Inferior parietal cortex (tissue), 1 donor: ENCODE data around the gene HOXC6.
"Not testable (repeated sequence)": the region's sequence is repeated elsewhere in the genome, so short reads cannot be mapped to it uniquely, and the experiment has no call there.

Experiments used
- DNase-seq: peaks from one replicate; pipeline ENCODE4 v3.0.0-alpha.2; 2016; ENCODE audit errors: extremely low spot score

Gene HOXC6

DNA sequence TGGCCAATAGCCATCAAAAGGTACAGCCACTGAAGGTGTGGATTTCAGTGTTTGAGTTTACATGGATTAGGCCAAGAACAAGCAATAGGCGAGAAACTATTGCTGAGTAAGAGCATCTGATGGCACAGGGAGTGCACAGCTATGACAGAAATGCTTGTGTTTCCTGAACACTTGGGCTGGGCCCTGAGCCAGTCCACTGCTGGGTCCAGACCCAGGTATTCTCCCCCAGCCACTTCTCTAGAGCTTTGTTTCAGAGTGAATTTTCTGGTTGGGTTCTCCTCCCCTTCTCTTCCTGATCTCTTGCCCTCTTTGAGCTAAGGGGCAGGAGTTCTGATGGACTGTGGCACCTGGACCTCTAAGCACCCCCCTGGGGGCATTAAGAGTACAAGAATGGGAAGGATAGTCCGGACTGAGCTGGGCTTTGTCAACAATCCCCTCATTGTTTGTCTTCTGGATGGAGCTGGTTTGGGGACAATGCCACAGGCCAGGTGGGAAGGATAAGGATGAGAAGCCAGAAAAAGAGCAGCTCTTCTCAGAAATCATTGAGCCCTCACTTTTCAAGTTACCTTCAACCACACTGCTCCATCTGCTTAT, 13.0 kb downstream of the HOXC6 start:
- no peak for DNase-seq

DNA sequence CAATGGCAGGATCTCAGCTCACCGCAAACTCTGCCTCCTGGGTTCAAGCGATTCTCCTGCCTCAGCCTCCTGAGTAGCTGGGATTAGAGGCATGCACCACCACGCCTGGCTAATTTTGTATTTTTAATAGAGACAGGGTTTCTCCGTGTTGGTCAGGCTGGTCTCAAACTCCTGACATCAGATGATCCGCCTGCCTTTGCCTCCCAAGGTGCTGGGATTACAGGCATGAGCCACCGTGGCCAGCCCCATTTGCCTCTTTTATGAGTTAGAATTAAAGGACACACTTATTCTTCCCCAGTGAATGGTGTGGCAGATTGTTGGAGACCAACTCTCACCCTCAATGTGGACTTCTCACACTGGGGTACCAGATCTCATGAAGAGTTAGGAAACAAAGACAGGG, 13.8 kb downstream of the HOXC6 start:
- DNase-seq: not testable (repeated sequence)

DNA sequence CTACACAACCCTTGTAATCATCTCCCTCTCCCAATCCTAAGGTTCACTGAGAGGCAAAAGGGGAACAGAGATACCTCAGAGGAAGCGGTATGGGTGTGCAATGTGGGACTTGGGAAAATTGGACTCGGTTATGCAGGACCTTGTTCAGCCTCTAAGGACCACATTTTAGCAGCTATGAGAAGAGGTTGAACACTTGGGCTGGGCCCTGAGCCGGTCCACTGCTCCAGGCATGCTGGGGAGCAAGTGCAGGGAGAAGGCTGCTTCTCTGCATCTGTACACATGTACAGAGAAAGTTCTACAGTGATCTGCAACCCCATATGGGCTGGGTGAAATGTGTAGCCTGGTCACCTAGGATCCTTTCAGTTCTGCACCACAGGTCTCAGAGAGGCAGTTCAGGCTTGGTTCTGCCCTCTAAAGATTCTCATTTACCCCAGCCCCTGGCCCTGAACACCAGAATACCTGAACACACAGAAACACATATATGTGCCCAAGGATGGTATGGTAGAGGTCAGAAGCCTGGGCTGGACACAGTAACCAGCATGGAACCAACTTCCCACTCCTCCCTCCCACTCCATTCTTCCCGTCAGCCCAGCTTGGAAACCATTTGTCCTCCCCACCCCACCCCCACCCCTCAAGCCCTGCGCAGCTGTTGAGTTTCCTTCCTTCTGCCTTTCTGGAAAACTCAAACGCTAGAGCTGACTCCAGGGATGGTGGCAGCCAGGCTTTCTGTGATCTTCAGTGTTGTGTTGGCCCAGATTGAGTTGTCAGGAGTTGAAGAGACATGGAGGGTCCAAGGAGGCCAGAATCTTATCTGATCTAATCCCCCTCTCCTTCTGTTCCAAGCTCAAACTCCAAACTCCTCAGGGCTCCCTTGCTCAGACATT, 15.0 kb downstream of the HOXC6 start:
- DNase-seq: no peak

DNA sequence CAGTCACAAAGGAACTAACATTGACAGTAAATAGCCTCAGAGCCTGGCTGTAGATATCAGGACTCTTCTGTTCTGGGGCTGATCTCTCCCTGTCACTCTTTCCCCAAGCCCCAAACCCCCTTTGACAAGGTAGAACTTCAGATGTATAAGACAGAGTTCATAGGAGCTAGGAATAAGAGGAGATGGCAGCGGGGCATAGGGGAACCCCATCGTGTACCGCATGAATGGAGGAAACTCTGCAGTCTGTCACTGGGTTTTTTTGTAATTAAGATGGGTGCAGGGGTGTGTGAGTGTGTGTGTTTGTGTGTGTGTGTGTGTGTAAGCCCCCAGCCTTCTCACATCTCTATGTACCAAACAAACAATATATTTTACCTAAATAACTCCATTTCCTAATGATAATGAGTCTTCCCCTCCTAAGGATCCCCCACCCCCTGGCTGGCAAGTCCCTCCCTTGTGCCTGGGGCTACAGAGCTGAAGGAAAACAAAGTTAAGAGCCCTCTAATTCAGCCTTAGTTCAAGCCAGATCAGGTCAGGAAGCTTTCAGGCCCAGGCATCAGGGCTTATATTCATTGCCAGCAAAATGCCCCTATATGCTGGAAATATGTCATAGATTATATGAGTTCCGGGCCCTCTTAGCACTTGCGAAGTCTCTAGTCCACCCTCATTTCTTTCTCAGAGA, 16.3 kb downstream of the HOXC6 start:
- DNase-seq: no peak

DNA sequence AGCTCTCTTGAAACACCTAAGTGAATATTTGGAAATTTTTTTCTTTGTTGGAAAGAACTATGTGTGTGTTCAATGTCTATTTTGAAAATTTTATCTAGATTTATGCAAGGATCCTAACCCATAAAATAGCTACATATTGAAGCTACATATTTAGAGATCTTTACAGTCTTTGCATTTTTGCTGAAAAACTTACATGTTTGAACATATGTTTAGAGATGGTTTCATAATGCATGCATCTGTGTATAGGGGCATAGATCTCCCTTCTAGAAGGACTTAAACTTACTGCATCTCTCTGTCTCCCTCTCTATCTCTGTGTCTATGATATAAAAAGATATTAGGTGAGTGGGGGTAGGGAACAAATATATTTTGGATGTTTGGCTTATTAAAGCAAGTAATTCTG, 17.2 kb downstream of the HOXC6 start:
- no peak for DNase-seq

DNA sequence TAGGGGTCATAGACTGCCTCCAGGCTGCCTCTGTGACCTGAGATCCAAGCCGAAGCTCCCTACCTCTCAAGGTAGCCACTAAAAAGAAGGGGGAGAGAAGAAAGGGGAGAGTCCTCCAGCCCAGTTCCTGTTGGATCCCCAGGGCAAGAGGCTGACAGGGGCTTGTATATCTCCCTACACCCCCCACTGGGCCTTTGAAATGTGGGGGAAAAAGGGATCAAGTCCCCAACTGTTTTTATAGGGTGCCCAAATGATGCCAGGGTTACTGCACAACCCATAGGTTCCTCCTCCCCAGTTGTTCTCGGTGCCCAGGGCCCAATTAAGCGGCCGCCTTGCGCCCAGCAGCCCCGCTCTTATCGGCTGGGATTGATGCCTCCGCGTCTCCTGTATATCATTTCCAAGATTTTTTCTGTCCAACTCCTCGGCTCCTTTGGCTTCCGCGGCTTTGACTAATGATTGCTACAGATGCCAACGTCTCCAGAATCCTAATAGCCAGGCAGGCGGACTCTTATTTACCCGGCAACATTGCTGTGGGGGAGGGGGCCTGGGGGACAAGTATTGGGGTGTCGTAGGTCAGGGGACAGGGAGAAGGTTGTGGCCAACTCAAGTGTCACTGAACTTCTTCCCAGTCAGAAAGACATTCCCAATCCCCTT, 17.8 kb downstream of the HOXC6 start:
- no peak for DNase-seq

DNA sequence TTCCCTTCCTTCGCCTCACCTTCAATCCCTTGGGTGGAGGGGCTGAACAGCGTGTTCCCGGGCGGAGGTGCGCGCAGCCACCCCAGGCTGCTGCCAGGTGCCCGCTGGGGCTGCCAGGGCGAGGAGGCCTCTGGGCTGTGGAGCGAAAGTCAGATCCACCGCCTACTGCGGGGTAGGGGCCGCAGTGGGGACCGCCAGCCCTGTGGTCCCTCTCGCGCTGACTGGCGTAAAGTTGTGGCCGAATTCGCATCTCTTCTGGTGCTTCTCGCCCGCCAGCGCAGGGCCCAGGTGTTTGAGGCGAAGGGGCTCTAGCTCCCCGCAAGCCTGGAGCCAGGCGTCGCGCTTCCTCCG, 18.5 kb downstream of the HOXC6 start:
- no peak for DNase-seq

DNA sequence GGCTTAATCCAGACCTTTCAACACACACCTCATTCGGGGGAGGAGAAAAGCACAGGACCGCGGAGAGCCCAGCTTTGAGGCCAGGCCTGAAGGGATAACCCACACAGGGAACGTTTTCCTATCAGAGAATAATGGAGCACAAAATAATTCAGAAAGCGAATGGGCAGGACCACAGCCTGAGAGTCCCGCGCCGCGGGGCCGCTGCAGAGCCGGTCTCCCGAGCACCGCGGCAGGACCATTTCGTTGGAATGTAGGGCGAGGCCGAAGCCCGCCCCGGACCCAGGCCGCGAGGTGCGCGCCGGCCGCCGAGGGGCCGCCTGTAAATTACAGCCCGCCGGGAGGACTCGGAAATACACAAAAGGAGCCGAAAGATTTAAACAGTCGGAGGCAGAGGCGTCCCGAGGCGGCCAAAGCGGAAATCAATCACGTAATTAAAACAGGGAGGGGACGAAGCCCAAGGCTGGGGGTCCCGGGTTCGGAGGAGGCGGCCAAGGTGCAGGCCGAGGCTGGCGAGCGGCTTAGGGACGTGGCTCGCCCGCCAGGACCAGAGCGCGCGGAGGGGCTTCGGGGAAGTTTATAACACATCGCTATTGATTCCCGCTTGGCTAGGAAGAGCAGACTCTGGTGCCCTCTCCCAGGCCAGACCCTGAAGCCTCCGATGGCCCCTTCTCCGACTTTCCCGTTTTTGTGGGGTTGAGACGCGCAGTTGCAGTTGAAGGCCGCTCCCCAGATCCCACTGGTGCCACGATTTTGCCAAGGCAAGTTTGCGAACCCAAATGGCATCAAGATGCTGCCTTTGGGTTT, 19.1 kb downstream of the HOXC6 start:
- DNase-seq: no peak

DNA sequence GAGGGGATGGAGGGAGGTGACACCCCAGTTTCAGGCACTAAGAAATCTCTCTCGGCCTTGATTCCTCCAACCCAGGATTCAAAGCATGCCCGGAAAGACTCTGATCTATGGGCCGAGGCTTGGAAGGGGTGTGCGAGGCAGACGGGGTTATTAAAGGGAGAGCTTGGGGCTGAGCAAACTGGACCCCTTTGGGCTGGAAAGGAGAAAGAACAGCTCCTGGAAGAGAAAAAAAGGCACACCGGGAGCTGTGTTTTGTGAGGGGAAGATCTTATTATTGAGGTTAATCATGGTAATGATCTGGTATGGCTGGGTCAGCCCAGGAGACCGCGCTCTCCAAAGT, 19.7 kb downstream of the HOXC6 start:
- no peak for DNase-seq

DNA sequence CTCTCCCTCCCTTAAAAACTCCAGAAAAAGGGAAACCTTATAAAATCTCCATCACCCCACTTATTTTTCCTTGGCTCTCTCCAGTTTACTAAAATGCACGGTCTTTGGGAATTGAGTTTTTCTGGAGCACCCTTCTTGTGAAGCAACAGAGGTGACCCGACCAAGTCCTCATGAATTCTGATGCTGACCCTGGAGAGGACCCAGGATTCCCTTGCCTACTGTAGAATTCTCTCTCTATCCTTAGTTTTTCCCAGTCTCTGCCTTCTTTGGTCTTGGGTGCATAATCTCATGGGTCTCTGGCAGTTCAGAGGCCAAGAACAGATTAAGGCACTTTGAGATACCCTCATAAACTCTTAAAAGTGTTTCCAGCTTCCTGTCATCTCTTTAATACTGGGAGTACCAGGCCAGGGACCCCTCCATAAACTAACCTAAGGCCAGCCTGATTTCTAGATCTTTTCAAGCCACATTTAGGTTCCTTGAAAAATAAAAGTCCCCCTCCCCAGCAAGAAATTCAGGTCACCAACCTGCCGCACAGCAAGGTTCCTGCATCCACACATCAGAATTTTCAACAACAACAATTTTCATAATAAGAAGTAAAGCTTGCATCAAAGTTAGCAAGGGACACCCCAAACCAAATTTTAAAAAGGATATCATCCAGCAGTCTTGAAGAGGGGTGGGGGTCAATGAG, 20.3 kb downstream of the HOXC6 start:
- DNase-seq: no peak

DNA sequence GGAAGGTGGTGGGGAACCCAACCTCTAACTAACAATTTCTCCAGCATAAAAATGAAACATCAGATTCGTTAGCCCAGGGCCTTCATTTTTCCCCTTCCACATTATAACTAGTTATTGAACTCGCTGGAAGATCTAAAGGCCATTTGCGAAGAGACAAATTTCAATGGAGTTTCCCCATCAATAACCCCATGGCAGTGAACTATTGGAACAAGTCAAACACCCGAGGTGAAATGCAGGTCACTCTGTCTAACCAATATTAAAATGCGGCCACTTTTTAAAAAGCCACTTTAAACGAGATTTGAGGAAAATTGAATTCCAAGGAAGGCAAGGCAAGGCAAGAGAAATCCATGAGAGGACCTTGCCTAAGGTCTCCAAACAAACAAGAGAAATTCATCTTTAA, 20.9 kb downstream of the HOXC6 start:
- DNase-seq: no peak

DNA sequence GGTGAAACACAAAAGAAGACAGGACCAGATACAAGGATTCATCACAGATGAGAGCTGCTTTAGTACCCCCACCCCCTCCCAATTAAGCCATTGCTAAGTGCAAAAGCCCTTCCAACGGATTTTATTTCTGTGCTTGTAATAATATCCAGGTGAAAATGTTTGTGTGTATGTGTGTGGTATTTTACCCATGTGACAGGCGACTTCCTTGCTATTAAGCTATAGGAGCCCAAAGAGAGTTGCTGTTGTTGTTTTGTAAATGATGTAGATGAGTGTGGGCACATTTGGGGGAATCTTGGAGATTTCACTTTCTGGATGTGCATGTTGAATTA, 22.2 kb downstream of the HOXC6 start:
- no peak for DNase-seq

DNA sequence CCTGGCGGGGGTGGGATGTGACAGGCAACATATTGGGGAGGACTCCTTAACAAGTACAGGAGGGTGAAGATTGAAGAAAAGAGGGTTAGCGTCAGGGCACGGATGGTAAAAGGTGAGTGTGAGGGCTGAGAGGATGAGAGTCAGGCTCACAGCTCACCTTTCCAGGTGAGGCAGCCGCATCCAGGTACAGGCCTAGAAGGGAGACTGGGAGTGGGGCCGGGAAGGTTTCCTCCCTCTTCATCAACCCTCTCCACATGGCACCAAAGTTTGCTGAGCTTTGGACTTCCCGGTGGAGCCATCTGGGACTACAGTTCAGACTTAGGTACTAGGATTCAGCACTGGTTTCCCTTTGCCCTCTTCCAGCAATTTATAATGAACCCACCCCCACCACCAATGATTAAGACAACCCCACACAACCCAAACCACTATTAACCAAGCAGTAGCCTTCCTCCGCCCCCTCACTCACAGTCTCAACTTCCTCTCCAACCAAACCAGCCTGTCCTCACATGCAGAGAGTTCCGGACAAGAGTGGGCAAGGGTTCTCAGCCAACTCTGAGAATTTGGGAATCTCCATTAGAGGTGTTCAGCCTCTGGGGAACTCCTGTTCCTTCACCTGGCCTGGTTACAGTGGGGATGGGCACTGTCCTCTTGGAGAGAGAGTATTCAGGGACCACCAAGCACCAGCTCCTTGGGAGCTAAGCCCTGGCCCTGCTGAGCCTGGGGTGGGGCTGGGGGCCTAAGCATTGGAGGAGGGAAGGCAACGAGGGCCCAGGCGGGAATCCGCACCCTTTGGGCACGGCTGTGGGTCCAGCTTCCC, 23.0 kb downstream of the HOXC6 start:
- no peak for DNase-seq

DNA sequence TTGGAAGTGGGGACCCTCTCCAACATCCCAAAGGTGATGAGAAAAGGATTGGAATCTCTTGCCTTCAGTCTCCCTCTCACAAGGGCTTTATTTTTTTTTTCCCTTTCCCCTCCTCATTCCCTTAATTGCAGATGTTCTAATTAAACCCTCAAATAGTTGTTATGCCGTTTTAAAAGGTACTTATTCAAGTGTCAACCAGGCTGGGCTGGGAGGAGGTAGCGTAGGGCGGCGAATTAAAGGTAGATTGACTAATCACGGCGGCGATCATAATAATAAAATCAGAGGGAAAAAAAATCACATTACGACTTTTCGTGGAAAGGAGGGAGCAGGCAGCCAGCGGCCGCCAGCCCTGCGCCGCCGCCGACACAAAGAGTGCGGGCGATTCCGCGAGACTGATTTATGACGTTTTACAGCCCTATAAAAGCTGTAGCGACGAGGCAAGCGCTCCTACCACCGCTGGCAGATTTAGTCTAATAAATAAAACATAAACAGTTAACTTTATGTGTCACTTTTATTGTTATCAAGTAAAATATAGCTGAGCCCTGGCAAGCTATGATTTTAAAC, 23.7 kb downstream of the HOXC6 start:
- DNase-seq: no peak

DNA sequence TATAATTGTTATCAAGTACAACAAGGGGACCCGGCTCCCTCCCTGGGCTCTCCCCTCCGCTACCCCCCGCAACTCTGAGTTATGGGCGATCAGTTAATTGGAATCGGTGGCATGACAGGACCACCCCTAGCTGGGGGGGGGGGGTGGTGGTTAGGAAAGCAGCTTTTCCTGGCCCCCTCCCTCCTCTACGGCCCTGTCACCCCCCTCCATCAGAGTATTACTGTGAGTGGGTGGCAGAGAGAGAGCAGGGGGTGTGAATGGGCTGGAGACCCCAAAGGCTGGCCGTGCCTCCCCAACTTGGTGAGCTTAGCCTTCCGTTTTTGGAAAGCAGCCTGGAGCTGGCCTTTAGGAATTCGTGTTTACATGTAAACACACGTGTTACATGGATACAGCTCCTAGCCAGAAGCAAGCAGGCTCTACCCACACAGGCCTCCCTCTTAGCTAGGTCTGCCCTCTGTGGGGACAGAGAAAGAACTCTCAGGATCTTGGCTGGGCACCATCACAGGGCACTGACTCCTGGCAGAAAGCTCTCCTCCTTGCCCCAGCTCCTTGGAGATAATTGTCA, 24.3 kb downstream of the HOXC6 start:
- DNase-seq: no peak

DNA sequence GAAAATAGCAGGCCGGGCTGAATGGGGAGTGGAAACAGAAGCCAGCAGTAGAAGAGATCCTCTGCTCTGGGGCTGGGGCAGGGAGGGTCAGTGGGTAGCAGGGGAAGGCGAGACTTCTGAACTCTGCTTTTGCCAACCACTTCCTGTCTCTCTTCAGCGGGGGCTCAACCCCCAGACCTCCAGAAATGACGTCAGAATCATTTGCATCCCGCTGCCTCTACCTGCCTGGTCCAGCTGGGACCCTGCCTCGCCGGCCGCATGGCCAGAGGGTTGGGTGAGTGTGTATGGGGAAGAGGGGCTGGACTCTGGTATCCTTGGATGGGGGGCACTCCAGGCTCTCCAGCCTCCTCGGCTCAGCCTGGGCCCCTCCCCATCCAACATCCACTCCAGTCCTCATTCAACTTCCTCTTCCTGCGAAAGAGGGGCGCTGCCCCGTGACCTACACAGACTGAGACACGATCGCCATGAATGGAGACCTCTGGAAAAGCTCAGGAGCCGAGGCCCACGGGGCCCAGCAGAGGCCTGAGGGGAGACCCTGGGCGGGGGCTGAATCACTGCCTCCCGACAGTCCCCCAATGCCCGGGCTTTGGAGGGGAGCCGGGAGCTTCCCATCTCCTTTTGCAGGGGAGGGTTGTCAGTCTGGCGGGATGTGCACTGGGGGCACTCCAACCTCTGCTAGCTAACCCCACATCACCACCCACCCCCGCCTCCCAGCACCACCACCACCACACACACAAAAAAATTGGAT, 24.9 kb downstream of the HOXC6 start:
- no peak for DNase-seq

DNA sequence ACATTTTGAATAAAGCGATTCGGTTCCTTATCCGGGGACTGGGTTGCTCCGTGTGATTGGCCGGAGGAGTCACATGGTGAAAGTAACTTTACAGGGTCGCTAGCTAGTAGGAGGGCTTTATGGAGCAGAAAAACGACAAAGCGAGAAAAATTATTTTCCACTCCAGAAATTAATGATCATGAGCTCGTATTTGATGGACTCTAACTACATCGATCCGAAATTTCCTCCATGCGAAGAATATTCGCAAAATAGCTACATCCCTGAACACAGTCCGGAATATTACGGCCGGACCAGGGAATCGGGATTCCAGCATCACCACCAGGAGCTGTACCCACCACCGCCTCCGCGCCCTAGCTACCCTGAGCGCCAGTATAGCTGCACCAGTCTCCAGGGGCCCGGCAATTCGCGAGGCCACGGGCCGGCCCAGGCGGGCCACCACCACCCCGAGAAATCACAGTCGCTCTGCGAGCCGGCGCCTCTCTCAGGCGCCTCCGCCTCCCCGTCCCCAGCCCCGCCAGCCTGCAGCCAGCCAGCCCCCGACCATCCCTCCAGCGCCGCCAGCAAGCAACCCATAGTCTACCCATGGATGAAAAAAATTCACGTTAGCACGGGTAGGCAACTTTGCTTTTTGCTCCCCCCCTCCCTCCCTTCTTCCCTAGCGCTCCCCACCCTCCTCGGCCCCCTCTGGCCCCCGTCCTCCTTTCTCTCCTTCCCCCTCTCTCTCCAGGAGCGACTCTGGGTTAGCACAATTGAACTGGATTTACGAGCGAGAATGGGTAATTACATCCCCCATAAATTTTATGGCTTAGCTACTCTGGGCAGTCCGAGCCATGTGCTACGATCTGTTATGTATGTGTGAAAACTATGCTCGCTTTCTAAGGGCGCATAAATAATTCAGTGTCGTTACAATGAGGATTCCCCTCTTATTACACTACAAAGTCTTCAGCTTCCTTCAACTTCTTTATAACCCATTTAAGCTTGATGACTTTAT, 25.8 kb downstream of the HOXC6 start, which contains the start of gene HOXC4:
Gene HOXC4, plus strand, starts transcription at position 85 of the 991 bp plus-strand sequence. Its CDS starts 88 bp downstream, at position 173.
- DNase-seq: no peak

DNA sequence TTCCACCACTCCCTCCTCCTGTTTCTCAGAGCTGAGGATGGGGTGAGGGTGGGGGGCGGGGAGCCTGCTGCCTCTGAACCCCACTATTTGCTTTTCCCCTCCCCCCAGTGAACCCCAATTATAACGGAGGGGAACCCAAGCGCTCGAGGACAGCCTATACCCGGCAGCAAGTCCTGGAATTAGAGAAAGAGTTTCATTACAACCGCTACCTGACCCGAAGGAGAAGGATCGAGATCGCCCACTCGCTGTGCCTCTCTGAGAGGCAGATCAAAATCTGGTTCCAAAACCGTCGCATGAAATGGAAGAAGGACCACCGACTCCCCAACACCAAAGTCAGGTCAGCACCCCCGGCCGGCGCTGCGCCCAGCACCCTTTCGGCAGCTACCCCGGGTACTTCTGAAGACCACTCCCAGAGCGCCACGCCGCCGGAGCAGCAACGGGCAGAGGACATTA, 26.5 kb downstream of the HOXC6 start:
- DNase-seq: no peak
